WTC11 (cell line): ENCODE measurements around the gene NXT2. TPM values are rescaled to one million over a fixed set of nuclear protein-coding genes. Genes with fewer than 3 reads are reported as not detected.
"Not testable (repeated sequence)": the region's sequence is repeated elsewhere in the genome, so short reads cannot be mapped to it uniquely, and the experiment has no call there.

ENCODE experiments used
- ATAC-seq: fragments of 200-7000 bp; cut with Tn5 transposase; 2 replicates; pipeline ENCODE4 v1.10.0; 2021; ENCODE audit warnings: mild to moderate bottlenecking, moderate library complexity
- CTCF ChIA-PET: fragments of 300-600 bp; sonication (Branson Sonifier 250); formaldehyde crosslinking; loops from one replicate; lab custom pipeline; 2021; ENCODE audit warnings: antibody characterized with exemption; lab: Charles Lee
- POLR2A ChIA-PET: fragments of 350-600 bp; sonication (Branson Sonifier 250); formaldehyde crosslinking; loops from one replicate; lab custom pipeline; 2021; ENCODE audit warnings: antibody characterized with exemption; lab: Charles Lee
- DNase-seq: peaks from one replicate; pipeline ENCODE4 v3.0.0; 2021; ENCODE audit warnings: low spot score
- H3K27ac Mint-ChIP-seq: 2 replicates; pipeline ENCODE4 v1.8.0; 2021; ENCODE audit warnings: mixed read lengths
- H3K27me3 Mint-ChIP-seq: 2 replicates; pipeline ENCODE4 v1.8.0; 2021; ENCODE audit warnings: low read depth, mild to moderate bottlenecking, moderate library complexity, mixed read lengths
- H3K36me3 Mint-ChIP-seq: 2 replicates; pipeline ENCODE4 v1.8.0; 2021; ENCODE audit warnings: mixed read lengths
- H3K4me1 Mint-ChIP-seq: 2 replicates; pipeline ENCODE4 v1.8.0; 2022; ENCODE audit warnings: mixed read lengths
- H3K4me3 Mint-ChIP-seq: 2 replicates; pipeline ENCODE4 v1.8.0; 2021; ENCODE audit warnings: mild to moderate bottlenecking, moderate library complexity, mixed read lengths
- H3K9me3 Mint-ChIP-seq: 2 replicates; pipeline ENCODE4 v1.8.0; 2021; ENCODE audit warnings: mixed read lengths
- ETV6 ChIP-seq: sonication (generic); formaldehyde crosslinking; IDR thresholded peaks from 2 replicates; pipeline ENCODE4 v1.8.1; 2022; ENCODE audit warnings: mild to moderate bottlenecking, missing genetic modification reagents
- GRHL2 ChIP-seq: fragments of 250-450 bp; sonication (Bioruptor Pico); IDR thresholded peaks from 2 replicates; pipeline ENCODE4 v1.8.0; 2022; ENCODE audit warnings: mild to moderate bottlenecking, moderate library complexity; ENCODE audit not compliant: insufficient replicate concordance, severe bottlenecking
- NFE2L1 ChIP-seq: sonication (generic); formaldehyde crosslinking; IDR thresholded peaks from 2 replicates; pipeline ENCODE4 v1.8.1; 2023; ENCODE audit warnings: missing genetic modification reagents
- NR1H2 ChIP-seq: sonication (generic); formaldehyde crosslinking; IDR thresholded peaks from 2 replicates; pipeline ENCODE4 v1.9.0; 2021; ENCODE audit warnings: mild to moderate bottlenecking, moderate library complexity, missing genetic modification reagents
- SP1 ChIP-seq: sonication (generic); formaldehyde crosslinking; conservative IDR thresholded peaks from 2 replicates; pipeline ENCODE4 v1.8.1; 2022; ENCODE audit warnings: missing genetic modification reagents
- ZNF425 ChIP-seq: fragments of 250-450 bp; sonication (Bioruptor Pico); conservative IDR thresholded peaks from 2 replicates; pipeline ENCODE4 v1.9.0; 2021; ENCODE audit warnings: mild to moderate bottlenecking
- total RNA-seq: library from RNA; stranded (reverse); gene quantifications from 3 replicates; pipeline ENCODE4 v1.2.3, GENCODE V29; 2021
- TF ChIP-seq, protein P1 (sequence below): sonication (generic); formaldehyde crosslinking; IDR thresholded peaks from 2 replicates; pipeline ENCODE4 v1.8.0; 2022; ENCODE audit warnings: missing genetic modification reagents

The NXT2 gene
- total RNA-seq, 1 experiment from 2014 or later, result 10.4 TPM

- no peak for DNase-seq
- ChIA-PET POLR2A (interaction anchor here (2.2 kb wide), 1 partner anchor 88 kb away, joined by 10 read pairs; the partner anchor contains the start of gene KCNE5), CTCF (interaction anchor here (1.0 to 1.8 kb wide), 4 partner anchors 52 to 98 kb away, joined by 3 to 12 read pairs (median 6); partner anchors contain the start of gene KCNE5)
- ATAC-seq, result peak; percentile 6; the same call in 1 of the 2 replicates
- Mint-ChIP-seq H3K36me3 (no peaks in the 10 kb centered on the region; the same call in 1 of the 2 replicates), H3K27me3 (peaks cover 25% of the 10 kb centered on the region), H3K4me1 (peaks cover 4% of the 10 kb centered on the region; the same call in 1 of the 2 replicates), H3K9me3 (peaks cover 7% of the 10 kb centered on the region), H3K27ac (peak overlapping the region; percentile 98), H3K4me3 (peak overlapping the region; percentile 97)
- TF ChIP-seq SP1 (CRISPR knock-in tag), result no peak
- no peak for TF ChIP-seq GRHL2 (CRISPR knock-in tag)
- TF ChIP-seq, protein P1, sequence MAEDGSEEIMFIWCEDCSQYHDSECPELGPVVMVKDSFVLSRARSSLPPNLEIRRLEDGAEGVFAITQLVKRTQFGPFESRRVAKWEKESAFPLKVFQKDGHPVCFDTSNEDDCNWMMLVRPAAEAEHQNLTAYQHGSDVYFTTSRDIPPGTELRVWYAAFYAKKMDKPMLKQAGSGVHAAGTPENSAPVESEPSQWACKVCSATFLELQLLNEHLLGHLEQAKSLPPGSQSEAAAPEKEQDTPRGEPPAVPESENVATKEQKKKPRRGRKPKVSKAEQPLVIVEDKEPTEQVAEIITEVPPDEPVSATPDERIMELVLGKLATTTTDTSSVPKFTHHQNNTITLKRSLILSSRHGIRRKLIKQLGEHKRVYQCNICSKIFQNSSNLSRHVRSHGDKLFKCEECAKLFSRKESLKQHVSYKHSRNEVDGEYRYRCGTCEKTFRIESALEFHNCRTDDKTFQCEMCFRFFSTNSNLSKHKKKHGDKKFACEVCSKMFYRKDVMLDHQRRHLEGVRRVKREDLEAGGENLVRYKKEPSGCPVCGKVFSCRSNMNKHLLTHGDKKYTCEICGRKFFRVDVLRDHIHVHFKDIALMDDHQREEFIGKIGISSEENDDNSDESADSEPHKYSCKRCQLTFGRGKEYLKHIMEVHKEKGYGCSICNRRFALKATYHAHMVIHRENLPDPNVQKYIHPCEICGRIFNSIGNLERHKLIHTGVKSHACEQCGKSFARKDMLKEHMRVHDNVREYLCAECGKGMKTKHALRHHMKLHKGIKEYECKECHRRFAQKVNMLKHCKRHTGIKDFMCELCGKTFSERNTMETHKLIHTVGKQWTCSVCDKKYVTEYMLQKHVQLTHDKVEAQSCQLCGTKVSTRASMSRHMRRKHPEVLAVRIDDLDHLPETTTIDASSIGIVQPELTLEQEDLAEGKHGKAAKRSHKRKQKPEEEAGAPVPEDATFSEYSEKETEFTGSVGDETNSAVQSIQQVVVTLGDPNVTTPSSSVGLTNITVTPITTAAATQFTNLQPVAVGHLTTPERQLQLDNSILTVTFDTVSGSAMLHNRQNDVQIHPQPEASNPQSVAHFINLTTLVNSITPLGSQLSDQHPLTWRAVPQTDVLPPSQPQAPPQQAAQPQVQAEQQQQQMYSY (CRISPR knock-in tag), result no peak
- TF ChIP-seq ZNF425, result no peak
Observed at GRCh38 chrX:109537324-109537665, 651 bp downstream of the NXT2 start.

DNA sequence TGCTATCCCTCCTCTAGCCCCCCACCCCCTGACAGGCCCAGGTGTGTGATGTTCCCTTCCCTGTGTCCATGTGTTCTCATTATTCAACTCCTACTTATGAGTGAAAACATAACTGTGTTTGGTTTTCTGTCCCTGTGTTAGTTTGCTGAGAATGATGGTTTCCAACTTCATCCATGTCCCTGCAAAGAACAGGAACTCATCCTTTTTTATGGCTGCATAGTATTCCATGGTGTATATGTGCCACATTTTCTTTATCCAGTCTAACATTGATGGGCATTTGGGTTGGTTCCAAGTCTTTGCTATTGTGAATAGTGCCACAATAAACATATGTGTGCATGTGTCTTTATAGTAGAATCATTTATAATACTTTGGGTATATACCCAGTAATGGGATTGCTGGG, 2.4 kb downstream of the NXT2 start:
- not testable (repeated sequence) for H3K4me3 Mint-ChIP-seq, ATAC-seq

DNA sequence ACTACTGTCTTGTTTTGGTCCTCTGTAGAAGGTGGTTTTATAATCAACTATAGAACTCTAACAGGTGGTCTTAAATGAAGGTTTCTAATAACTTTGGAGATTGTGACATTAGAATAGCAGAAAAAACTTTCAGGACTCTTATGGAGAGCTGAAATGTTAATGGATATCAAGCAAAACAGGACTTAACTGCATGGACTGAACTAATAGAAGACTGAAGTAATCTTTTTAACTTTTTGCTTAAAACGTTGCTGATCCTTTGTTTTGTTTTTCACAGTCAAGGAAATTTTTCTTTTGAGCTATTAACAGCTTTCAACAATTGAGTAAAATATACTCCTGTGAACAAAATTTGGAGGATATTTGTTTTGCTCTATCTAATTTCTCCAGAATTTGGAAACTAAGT, 17.2 kb downstream of the NXT2 start:
- POLR2A ChIA-PET, result no interaction called here
- TF ChIP-seq NR1H2 (CRISPR knock-in tag), result no peak
- TF ChIP-seq, protein P1 (CRISPR knock-in tag), result no peak
- TF ChIP-seq NFE2L1 (CRISPR knock-in tag), result no peak
- TF ChIP-seq ETV6 (CRISPR knock-in tag), result no peak
- Mint-ChIP-seq H3K36me3 (peaks cover 11% of the 10 kb centered on the region), H3K27me3 (no peaks in the 10 kb centered on the region), H3K4me1 (no peaks in the 10 kb centered on the region), H3K4me3 (no peak overlapping the region), H3K9me3 (peaks cover 32% of the 10 kb centered on the region), H3K27ac (no peak overlapping the region)
- DNase-seq (no peak), ATAC-seq (no peak)
- CTCF ChIA-PET, result no interaction called here

More for the DNA sequence above, 2.4 kb downstream of the NXT2 start:
- POLR2A ChIA-PET, CTCF ChIA-PET, H3K27me3 Mint-ChIP-seq, H3K4me1 Mint-ChIP-seq, H3K9me3 Mint-ChIP-seq, H3K36me3 Mint-ChIP-seq, H3K27ac Mint-ChIP-seq, DNase-seq: not testable (repeated sequence)

GRCh38 chrX:109576083-109576482, 39.4 kb downstream of the NXT2 start:
- H3K36me3 Mint-ChIP-seq, H3K4me3 Mint-ChIP-seq, ATAC-seq: not testable (repeated sequence)

More at GRCh38 chrX:109576083-109576482, 39.4 kb downstream of the NXT2 start:
- POLR2A ChIA-PET, H3K9me3 Mint-ChIP-seq, DNase-seq, H3K4me1 Mint-ChIP-seq, H3K27me3 Mint-ChIP-seq, CTCF ChIA-PET, H3K27ac Mint-ChIP-seq: not testable (repeated sequence)
